ENCODE data around the gene S100A2. TPM values are rescaled to one million over a fixed set of nuclear protein-coding genes. Genes with fewer than 3 reads are reported as not detected.
"Not testable (repeated sequence)": the region's sequence is repeated elsewhere in the genome, so short reads cannot be mapped to it uniquely, and the experiment has no call there.

The S100A2 gene
- total RNA-seq, 1 experiment from 2014 or later: 10.8 TPM

DNA sequence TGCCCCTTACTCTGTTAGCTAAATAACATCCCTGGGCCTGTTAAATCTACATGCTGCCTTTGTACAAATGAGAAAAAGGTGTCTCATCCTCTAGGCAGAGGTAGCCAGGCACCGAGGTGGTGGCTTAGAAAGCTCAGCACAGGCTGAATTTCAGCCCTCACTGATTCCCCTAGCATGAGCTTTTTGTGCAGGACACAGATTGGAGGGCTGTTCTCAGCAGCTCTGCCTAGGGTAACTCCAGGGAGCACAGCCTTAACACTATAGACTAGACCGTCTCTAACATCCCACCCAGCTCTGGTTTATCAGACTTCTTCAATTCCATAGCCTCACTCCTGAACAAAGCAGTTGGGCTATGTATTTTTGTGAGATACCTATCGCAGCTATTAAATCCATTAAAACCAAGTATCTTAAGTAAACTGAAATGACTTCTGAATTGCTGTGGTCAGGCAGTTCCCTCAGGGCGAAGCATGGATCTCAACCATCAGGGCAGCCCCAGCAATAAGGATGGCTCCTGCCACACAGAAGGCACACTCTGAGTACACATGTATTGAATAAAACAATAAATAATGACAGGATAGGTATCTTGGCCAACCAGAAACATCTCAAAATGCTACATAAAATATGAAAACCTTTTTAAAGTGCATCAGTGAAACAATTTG, 44.7 kb downstream of the S100A2 start:
- in situ Hi-C loops (cut with HindIII; ENCODE audit: low sequenced_read_pairs): no loop called here
- DNase-seq (ENCODE audit: low spot score): no peak

GRCh38 chr1:153520137-153520691, 45.4 kb downstream of the S100A2 start:
- DNase-seq (ENCODE audit: low spot score); in situ Hi-C loops (cut with HindIII; ENCODE audit: low sequenced_read_pairs): not testable (repeated sequence)

DNA sequence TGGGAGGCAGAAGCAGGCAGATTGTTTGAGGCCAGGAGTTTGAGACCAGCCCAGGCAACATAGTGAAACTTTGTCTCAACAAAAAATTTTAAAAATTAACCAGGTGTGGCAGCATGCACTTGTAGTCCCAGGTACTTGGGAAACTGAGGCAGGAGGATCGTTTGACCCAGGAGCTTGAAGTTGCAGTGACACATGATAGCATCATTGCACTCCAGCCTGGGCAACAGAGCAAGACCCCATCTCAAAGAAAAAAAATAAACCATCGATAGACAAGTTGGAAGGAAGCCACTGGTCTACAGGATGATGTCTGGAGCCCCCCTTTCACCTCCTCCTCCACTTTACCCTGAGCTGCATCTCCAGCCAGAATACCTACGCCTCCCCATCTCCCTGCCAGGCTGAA, 46.4 kb downstream of the S100A2 start:
- DNase-seq (ENCODE audit: low spot score): no peak
- in situ Hi-C loops (cut with HindIII; ENCODE audit: low sequenced_read_pairs): no loop called here

- in situ Hi-C loops (cut with HindIII; ENCODE audit: low sequenced_read_pairs): no loop called here
- DNase-seq (ENCODE audit: low spot score): no peak
These were observed 49.9 kb downstream of the S100A2 start for GRCh38 chr1:153515504-153516394.

DNA sequence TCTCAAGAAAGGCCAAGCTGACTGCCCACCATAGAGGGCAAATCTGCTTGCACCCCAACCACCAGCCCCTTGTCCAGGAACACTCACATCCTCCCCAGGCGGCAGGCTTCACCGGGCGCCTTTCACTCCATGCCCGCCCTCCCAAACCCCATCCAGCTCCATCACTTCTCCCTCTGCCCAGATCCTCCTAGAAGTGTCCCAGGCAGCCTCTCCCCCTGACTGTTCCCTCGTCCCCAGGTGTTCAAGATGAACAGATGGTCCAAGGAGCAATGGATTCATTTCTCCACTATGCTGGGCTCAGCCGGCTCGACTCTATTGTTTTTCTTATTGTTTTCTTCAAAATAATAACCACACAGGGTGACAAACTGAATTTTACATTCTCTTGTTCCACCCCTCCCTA, 52.0 kb downstream of the S100A2 start:
- in situ Hi-C loops (cut with HindIII; ENCODE audit: low sequenced_read_pairs): no loop called here
- DNase-seq (ENCODE audit: low spot score): no peak

GRCh38 chr1:153513023-153513422, 52.6 kb downstream of the S100A2 start:
- in situ Hi-C loops (cut with HindIII; ENCODE audit: low sequenced_read_pairs): no loop called here
- DNase-seq (ENCODE audit: low spot score): no peak

Other genes with a start within 250 kb of the S100A2 start
- not detected in 2 replicates for gene PGLYRP4, start 217.0 kb downstream of the S100A2 start, total RNA-seq (2014; rRNA removed; shearing (Covaris generic))
- gene S100A9, start 208.0 kb downstream of the S100A2 start, total RNA-seq (2014; rRNA removed; shearing (Covaris generic)): 1.1 and 14.0 TPM in 2 replicates
- not detected in 2 replicates for gene S100A12, start 190.2 kb downstream of the S100A2 start, total RNA-seq (2014; rRNA removed; shearing (Covaris generic))
- gene S100A8, start 174.8 kb downstream of the S100A2 start, total RNA-seq (2014; rRNA removed; shearing (Covaris generic)): not detected in 2 replicates
- not detected in 2 replicates for gene S100A7A, start 149.3 kb downstream of the S100A2 start, total RNA-seq (2014; rRNA removed; shearing (Covaris generic))
- not detected in 2 replicates for gene S100A7, start 105.2 kb downstream of the S100A2 start, total RNA-seq (2014; rRNA removed; shearing (Covaris generic))
- 308 and 563 TPM in 2 replicates for gene S100A6, start 29.9 kb downstream of the S100A2 start, total RNA-seq (2014; rRNA removed; shearing (Covaris generic))
- gene S100A5, start 24.9 kb downstream of the S100A2 start, total RNA-seq (2014; rRNA removed; shearing (Covaris generic)): 1.5 and 15.4 TPM in 2 replicates
- 452 and 453 TPM in 2 replicates for gene S100A4, start 20.0 kb downstream of the S100A2 start, total RNA-seq (2014; rRNA removed; shearing (Covaris generic))
- gene S100A3, start 16.6 kb downstream of the S100A2 start, total RNA-seq (2014; rRNA removed; shearing (Covaris generic)): 0.37 and 4.3 TPM in 2 replicates
- 81.9 and 98.1 TPM in 2 replicates for gene S100A16, start 47.3 kb upstream of the S100A2 start, total RNA-seq (2014; rRNA removed; shearing (Covaris generic))
- 0.75 TPM in 1 of 2 replicates, not detected in the other for gene S100A14, start 50.5 kb upstream of the S100A2 start, total RNA-seq (2014; rRNA removed; shearing (Covaris generic))
- gene S100A13, start 61.7 kb upstream of the S100A2 start, total RNA-seq (2014; rRNA removed; shearing (Covaris generic)): 111 and 239 TPM in 2 replicates
- 132 and 195 TPM in 2 replicates for gene S100A1, start 62.6 kb upstream of the S100A2 start, total RNA-seq (2014; rRNA removed; shearing (Covaris generic))
- gene CHTOP, start 68.2 kb upstream of the S100A2 start, total RNA-seq (2014; rRNA removed; shearing (Covaris generic)): 42.5 and 66.4 TPM in 2 replicates
- 49.8 and 58.2 TPM in 2 replicates for gene SNAPIN, start 92.9 kb upstream of the S100A2 start, total RNA-seq (2014; rRNA removed; shearing (Covaris generic))
- gene ILF2, start 105.1 kb upstream of the S100A2 start, total RNA-seq (2014; rRNA removed; shearing (Covaris generic)): 289 and 376 TPM in 2 replicates
- 0.12 TPM in 1 of 2 replicates, not detected in the other for gene NPR1, start 112.8 kb upstream of the S100A2 start, total RNA-seq (2014; rRNA removed; shearing (Covaris generic))
- 20.7 and 21.1 TPM in 2 replicates for gene INTS3, start 162.2 kb upstream of the S100A2 start, total RNA-seq (2014; rRNA removed; shearing (Covaris generic))
- gene SLC27A3, start 209.6 kb upstream of the S100A2 start, total RNA-seq (2014; rRNA removed; shearing (Covaris generic)): 1.4 and 5.4 TPM in 2 replicates

Measured in G401 (cell line).